Measurements from ENCODE around the gene DPY19L3. TPM values are rescaled to one million over a fixed set of nuclear protein-coding genes. Genes with fewer than 3 reads are reported as not detected.
A peak's percentile ranks its signal among the peaks of the same experiment; 100 is the strongest.

DPY19L3 gene
- total and polyA plus RNA-seq, 8 donors = 31.5 to 79.9 (median 67.0) TPM

DNA sequence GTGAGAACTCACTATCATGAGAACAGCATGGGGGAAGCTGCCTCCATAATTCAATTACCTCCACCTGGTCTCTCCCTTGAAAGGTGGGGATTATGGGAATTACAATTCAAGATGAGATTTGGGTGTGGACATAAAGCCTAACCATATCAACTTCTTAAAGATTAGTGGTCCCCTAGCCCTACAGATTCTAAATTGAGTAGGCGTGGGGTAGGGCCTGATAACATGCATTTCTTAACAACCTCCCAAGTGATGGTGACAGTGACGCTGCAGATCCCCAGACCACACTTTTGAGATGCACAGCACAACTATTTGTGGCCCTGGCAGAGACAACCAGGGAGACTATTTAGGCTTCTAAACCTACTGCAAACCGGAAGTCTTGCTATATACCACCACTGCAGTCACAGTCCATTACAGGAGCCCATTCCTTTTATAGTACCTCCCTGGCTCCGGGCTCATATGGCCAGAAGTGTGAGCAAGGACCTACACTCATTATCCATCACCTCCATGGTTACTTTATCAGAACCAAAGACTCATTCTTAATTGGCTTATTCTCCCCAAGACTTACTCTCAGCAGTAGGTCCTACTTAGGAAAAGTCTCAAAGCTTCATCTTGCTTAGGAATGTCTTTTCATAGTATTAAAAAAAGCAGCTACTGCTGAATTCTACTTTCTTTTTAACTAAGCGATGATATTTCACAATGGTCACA lies 2.1 kb upstream of the DPY19L3 start:
- H3K27me3 ChIP-seq = no peaks in the 10 kb centered on the region
- peaks cover 8 to 37% of the 10 kb centered on the region in 2 donors for H3K4me1 ChIP-seq
- DNase-seq (no peak), ATAC-seq (no peak)
- no peaks in the 10 kb centered on the region for H3K9me3 ChIP-seq
- H3K4me3 ChIP-seq = peak overlapping the region in 1 of 2 donors; percentile 84
- no peak overlapping the region for H3K27ac ChIP-seq
- no peak for TF ChIP-seq CTCF (IDR thresholded peaks at IDR 0.05)
- no peaks in the 10 kb centered on the region for H3K36me3 ChIP-seq
- intact Hi-C loops (cut with DNase I) = no loop called here

GRCh38 chr19:32404213-32404932 lies 1.2 kb upstream of the DPY19L3 start:
- H3K27me3 ChIP-seq = no peaks in the 10 kb centered on the region
- H3K9me3 ChIP-seq = no peaks in the 10 kb centered on the region
- DNase-seq (no peak), ATAC-seq (no peak)
- intact Hi-C loops (cut with DNase I) = no loop called here
- TF ChIP-seq CTCF (IDR thresholded peaks at IDR 0.05) = no peak
- H3K4me3 ChIP-seq = peak overlapping the region; percentile 61 to 84
- peaks cover 8 to 37% of the 10 kb centered on the region in 2 donors for H3K4me1 ChIP-seq
- H3K27ac ChIP-seq = peak overlapping the region; percentile 97 to 100
- peaks cover 0 to 9% of the 10 kb centered on the region in 2 donors for H3K36me3 ChIP-seq

GRCh38 chr19:32404933-32405430 lies 588 bp upstream of the DPY19L3 start:
- peaks cover 8 to 37% of the 10 kb centered on the region in 2 donors for H3K4me1 ChIP-seq
- peaks cover 0 to 15% of the 10 kb centered on the region in 2 donors for H3K36me3 ChIP-seq
- TF ChIP-seq CTCF (IDR thresholded peaks at IDR 0.05) = no peak
- intact Hi-C loops (cut with DNase I) = no loop called here
- DNase-seq (peak in 3 of 4 donors; percentile 50 to 90 (median 60)), ATAC-seq (peak; percentile 49)
- no peaks in the 10 kb centered on the region for H3K9me3 ChIP-seq
- peak overlapping the region; percentile 61 to 84 for H3K4me3 ChIP-seq
- peak overlapping the region; percentile 97 to 100 for H3K27ac ChIP-seq
- H3K27me3 ChIP-seq = no peaks in the 10 kb centered on the region

DNA sequence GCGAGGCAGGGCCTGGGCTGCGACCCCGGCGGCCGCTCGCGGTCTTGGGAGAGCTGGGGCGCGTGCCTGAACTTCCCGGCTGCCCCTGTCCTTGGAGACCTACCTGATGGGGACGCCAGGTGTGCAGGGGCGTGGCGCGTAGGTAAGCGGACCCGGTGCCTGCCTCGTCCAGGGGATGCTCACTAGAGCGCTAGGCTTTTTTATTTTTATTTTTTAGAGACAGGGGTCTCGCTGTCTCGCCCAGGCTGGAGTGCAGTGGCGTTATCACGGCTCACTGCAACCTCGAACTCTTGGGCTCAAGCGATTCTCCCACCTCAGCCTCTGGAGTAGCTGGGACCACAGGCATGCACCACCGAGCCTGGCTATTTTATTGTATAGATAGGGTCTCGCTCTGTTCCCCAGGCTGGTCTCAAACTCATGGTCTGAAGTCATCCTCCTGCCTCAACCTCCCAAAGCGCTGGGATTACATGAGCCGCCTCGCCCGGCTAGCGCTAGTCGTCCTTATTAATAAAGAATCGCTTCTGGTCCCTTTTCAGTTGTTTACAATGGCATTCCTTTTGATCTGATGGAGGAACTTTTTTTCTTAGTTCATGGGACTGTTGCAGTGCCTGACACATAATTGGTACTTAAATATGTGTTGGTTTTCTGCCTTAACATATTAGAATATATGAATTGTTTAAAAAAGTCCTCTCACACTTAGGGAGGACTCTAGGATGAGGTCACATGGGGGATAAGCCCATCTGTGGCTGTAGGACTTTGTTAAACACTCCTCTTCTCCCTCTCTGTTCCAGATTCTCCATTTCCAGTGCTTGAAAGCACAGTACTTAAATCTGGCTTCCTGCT lies 812 bp downstream of the DPY19L3 start:
- ATAC-seq (peak; percentile 4), DNase-seq (no peak)
- Histone ChIP-seq H3K9me3 (no peaks in the 10 kb centered on the region), H3K4me3 (peak overlapping the region; percentile 61 to 84), H3K27me3 (no peaks in the 10 kb centered on the region), H3K36me3 (peaks cover 0 to 28% of the 10 kb centered on the region in 2 donors), H3K27ac (peak overlapping the region; percentile 97 to 100), H3K4me1 (peaks cover 8 to 37% of the 10 kb centered on the region in 2 donors)
- intact Hi-C loops (cut with DNase I) = no loop called here
- no peak for TF ChIP-seq CTCF (IDR thresholded peaks at IDR 0.05)

All from left lung (tissue), 10 donors.